Neural cell (in vitro differentiated cells): Measurements from ENCODE around the gene RHOH.

ENCODE experiments used
- CTCF ChIP-seq: fragments of 450-650 bp; IDR thresholded peaks from 2 replicates; pipeline ENCODE4 v1.5.1; 2014; ENCODE audit warnings: antibody characterized with exemption, mild to moderate bottlenecking, moderate library complexity; ENCODE audit not compliant: poor library complexity, severe bottlenecking
- EP300 ChIP-seq: fragments of 450-650 bp; conservative IDR thresholded peaks from 2 replicates; pipeline ENCODE4 v1.6.1; 2014; ENCODE audit warnings: antibody characterized with exemption, mild to moderate bottlenecking, moderate library complexity; ENCODE audit not compliant: poor library complexity, severe bottlenecking

- TF ChIP-seq EP300 (no peak), CTCF (no peak)
These were observed 72.3 kb downstream of the RHOH start for GRCh38 chr4:40269133-40269532.
